ENCODE data around the gene PCSK6. TPM values are rescaled to one million over a fixed set of nuclear protein-coding genes. Genes with fewer than 3 reads are reported as not detected.

The PCSK6 gene
- total RNA-seq, 2 experiments from 2014 or later = 2.7 to 3.0 TPM

DNA sequence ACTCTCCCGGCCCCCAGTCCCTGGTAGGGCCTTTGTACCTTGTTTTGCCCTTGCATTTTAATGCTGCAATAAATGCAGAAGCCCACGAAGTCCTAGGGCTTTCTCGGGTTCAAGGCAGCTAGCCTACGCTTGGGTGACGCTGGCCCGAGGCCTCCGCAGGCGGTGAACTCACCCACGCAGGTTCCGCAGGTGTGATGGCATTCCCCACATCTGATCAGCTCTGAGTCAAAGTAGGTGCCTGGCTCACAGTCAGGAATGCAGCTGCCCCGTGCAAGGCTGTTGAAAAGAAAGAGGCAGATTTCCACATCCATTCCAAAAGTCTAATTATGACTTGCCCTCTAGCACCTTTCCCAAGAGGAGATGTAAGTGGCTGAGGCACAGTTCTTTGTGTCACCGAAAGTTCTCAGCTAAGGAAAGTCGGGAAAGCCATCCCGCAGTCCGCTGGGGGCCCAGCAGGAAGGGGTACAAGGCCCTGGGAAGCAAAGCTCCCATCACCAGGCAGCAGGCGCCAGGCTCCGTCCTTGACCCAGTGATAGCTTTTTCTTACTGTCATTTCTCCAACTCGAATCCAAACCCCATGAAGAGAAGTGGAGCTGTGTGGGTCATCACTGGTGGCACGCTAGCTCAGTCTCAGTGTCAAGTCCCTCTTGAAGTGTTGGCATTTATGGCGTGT is 171.2 kb downstream of the PCSK6 start:
- no peak for ATAC-seq
- intact Hi-C loops (cut with micrococcal nuclease) = no loop called here
- Mint-ChIP-seq H3K27ac (no peak overlapping the region), H3K36me3 (ENCODE audit: low read depth) (no peaks in the 10 kb centered on the region), H3K27me3 (no peaks in the 10 kb centered on the region), H3K4me3 (no peak overlapping the region), H3K4me1 (ENCODE audit: low read depth) (peaks cover 14% of the 10 kb centered on the region), H3K9me3 (no peaks in the 10 kb centered on the region)
- ChIA-PET POLR2A (interaction anchor here (0.6 to 1.9 kb wide), 2 partner anchors 23 to 24 kb away, joined by 3 to 9 read pairs; partner anchors contain the start of gene SNRPA1), CTCF (interaction anchor here (1.1 to 6.9 kb wide), 6 partner anchors 16 to 335 kb away, joined by 3 to 50 read pairs (median 18); partner anchors contain the start of gene SNRPA1)
- no peak for DNase-seq
- TF ChIP-seq, protein P1, sequence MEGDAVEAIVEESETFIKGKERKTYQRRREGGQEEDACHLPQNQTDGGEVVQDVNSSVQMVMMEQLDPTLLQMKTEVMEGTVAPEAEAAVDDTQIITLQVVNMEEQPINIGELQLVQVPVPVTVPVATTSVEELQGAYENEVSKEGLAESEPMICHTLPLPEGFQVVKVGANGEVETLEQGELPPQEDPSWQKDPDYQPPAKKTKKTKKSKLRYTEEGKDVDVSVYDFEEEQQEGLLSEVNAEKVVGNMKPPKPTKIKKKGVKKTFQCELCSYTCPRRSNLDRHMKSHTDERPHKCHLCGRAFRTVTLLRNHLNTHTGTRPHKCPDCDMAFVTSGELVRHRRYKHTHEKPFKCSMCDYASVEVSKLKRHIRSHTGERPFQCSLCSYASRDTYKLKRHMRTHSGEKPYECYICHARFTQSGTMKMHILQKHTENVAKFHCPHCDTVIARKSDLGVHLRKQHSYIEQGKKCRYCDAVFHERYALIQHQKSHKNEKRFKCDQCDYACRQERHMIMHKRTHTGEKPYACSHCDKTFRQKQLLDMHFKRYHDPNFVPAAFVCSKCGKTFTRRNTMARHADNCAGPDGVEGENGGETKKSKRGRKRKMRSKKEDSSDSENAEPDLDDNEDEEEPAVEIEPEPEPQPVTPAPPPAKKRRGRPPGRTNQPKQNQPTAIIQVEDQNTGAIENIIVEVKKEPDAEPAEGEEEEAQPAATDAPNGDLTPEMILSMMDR (IDR thresholded peaks at IDR 0.05) = no peak

DNA sequence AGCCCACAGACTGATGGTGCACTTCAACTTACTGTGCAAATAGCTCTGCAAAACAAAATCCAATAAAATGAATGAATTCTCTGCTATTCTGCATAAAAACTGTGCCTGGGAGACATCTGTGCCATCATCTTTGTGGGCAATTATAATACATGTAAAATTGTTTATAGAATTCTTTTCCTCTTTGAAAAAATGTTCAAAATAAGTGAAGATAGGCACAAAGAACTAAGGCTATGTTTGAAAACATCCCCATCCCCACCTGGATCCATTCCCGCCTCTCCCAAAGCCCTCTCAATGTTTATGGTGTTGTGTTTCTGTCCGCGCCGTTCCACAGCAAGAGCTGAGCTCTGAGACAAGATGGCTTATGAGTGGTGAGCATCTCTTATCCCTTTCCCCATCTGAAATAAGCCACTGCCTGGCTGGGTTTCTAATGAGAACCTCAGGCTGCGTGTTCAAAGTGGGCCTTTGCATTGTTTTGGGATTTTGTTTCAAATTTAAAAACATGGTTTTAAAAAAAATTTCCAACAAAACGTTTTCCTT is 172.1 kb downstream of the PCSK6 start:
- no peak for DNase-seq
- Mint-ChIP-seq H3K4me3 (no peak overlapping the region), H3K9me3 (no peaks in the 10 kb centered on the region), H3K27me3 (no peaks in the 10 kb centered on the region), H3K36me3 (ENCODE audit: low read depth) (no peaks in the 10 kb centered on the region), H3K27ac (no peak overlapping the region), H3K4me1 (ENCODE audit: low read depth) (peaks cover 14% of the 10 kb centered on the region)
- intact Hi-C loops (cut with micrococcal nuclease) = no loop called here
- TF ChIP-seq, protein P1 (IDR thresholded peaks at IDR 0.05) = no peak
- no peak for ATAC-seq
- POLR2A ChIA-PET = interaction anchor here (1.9 kb wide), 1 partner anchor 22 kb away, joined by 9 read pairs; the partner anchor contains the start of gene SNRPA1
- CTCF ChIA-PET = interaction anchor here (1.3 to 6.9 kb wide), 2 partner anchors 15 to 79 kb away, joined by 3 to 50 read pairs; no protein-coding TSS in a partner anchor

DNA sequence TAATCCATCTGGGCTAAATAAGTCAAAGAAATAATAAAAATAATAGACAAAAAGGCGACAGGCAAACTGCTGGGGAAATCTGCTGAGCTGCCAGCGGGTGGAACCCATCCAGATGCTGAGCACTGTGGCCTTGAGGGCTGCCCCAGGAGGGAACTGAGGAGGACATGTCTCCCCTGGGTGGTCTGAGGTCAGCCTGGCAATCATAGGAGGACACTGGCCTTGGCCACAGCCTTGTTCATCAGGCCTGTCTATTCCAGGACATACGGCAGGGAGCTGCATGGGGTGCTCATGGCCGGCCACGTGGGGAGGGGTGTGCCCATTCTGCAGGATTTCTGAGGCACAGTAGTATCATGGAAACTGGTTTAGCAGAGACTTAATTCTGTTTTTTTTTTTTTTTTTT is 173.0 kb downstream of the PCSK6 start:
- TF ChIP-seq, protein P1 (IDR thresholded peaks at IDR 0.05) = no peak
- intact Hi-C loops (cut with micrococcal nuclease) = no loop called here
- ChIA-PET POLR2A (interaction anchor here (1.3 to 1.9 kb wide), 2 partner anchors 22 to 333 kb away, joined by 3 to 9 read pairs; partner anchors contain the start of gene SNRPA1), CTCF (interaction anchor here (1.1 to 6.9 kb wide), 2 partner anchors 14 to 325 kb away, joined by 3 to 50 read pairs; no protein-coding TSS in a partner anchor)
- Mint-ChIP-seq H3K27me3 (no peaks in the 10 kb centered on the region), H3K27ac (no peak overlapping the region), H3K4me3 (no peak overlapping the region), H3K36me3 (ENCODE audit: low read depth) (no peaks in the 10 kb centered on the region), H3K9me3 (no peaks in the 10 kb centered on the region), H3K4me1 (ENCODE audit: low read depth) (peaks cover 14% of the 10 kb centered on the region)
- ATAC-seq = no peak
- no peak for DNase-seq

DNA sequence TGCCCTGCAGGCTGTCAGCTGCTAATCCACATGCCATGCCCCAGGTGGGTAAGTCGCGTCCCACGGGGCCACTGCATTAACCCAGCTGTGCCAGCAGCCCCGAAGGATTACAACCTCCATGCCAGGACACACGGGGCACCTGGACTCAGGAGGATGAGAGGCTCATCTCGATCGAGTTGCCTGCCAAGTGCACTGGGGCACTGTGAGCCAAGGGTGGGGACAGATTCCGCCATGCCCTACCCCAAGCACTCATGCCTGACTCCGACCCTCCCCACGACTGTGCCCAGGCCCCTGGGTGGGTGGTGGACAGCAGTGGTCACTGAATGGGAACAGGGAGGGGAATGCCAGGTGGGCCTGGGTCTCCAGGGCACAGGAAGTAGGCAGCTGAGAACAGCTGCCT is 173.8 kb downstream of the PCSK6 start:
- no peak for DNase-seq
- Mint-ChIP-seq H3K4me3 (no peak overlapping the region), H3K36me3 (ENCODE audit: low read depth) (no peaks in the 10 kb centered on the region), H3K9me3 (no peaks in the 10 kb centered on the region), H3K27ac (no peak overlapping the region), H3K27me3 (peaks cover 2% of the 10 kb centered on the region), H3K4me1 (ENCODE audit: low read depth) (peaks cover 8% of the 10 kb centered on the region)
- ChIA-PET POLR2A (interaction anchor here (1.3 kb wide), 1 partner anchor 334 kb away, joined by 3 read pairs; no protein-coding TSS in a partner anchor), CTCF (interaction anchor here (6.9 kb wide), 1 partner anchor 13 kb away, joined by 50 read pairs; no protein-coding TSS in a partner anchor)
- intact Hi-C loops (cut with micrococcal nuclease) = no loop called here
- no peak for ATAC-seq
- TF ChIP-seq, protein P1 (IDR thresholded peaks at IDR 0.05) = no peak
